Transverse colon (tissue), 4 donors: ENCODE data around the gene NKAIN2.

Source experiments
- POLR2A ChIP-seq: fragments of 450-650 bp; IDR thresholded peaks from one replicate; pipeline ENCODE4 v1.6.1; 2016; ENCODE audit warnings: antibody characterized with exemption, mild to moderate bottlenecking, moderate library complexity
- POLR2AphosphoS5 ChIP-seq, 3 donors: sonication (generic); formaldehyde crosslinking; IDR thresholded peaks; one replicate each; pipeline ENCODE4 v1.6.1; 2016; ENCODE audit warnings: antibody characterized with exemption in 3 of 3
- TF ChIP-seq, protein P1 (sequence below), 5 experiments: fragments of 200-600 bp in 3 of 5; fragments of 450-650 bp in 2 of 5; sonication (generic) in 3 of 5; IDR thresholded peaks; 1 replicate in 2 of 5; 2 replicates in 3 of 5; pipeline ENCODE4 v1.5.1; 2016 to 2017; ENCODE audit warnings: antibody characterized with exemption in 5 of 5, inconsistent platforms in 3 of 5, mild to moderate bottlenecking in 2 of 5, moderate library complexity in 1 of 5

DNA sequence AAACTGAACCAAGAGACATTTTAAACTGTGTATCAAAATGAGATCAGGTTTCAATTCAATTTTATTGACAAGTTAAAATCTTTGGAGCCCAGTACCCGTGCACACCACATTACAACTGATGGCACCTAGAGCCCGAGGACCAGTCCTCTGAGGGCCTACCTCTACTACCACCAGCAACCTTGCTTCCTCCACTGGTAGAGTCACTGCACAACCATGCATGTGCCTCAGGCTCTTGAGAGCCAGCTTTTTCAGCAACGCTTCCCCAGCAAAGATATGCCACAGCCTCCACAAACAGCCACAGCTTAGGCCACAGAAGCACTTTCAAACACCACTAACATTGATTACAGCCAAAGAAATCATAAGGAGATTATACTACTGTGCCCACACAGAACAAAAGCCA lies 830.0 kb downstream of the NKAIN2 start:
- TF ChIP-seq POLR2AphosphoS5 (IDR thresholded peaks at IDR 0.05) (no peak), POLR2A (no peak)
- TF ChIP-seq, protein P1, sequence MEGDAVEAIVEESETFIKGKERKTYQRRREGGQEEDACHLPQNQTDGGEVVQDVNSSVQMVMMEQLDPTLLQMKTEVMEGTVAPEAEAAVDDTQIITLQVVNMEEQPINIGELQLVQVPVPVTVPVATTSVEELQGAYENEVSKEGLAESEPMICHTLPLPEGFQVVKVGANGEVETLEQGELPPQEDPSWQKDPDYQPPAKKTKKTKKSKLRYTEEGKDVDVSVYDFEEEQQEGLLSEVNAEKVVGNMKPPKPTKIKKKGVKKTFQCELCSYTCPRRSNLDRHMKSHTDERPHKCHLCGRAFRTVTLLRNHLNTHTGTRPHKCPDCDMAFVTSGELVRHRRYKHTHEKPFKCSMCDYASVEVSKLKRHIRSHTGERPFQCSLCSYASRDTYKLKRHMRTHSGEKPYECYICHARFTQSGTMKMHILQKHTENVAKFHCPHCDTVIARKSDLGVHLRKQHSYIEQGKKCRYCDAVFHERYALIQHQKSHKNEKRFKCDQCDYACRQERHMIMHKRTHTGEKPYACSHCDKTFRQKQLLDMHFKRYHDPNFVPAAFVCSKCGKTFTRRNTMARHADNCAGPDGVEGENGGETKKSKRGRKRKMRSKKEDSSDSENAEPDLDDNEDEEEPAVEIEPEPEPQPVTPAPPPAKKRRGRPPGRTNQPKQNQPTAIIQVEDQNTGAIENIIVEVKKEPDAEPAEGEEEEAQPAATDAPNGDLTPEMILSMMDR (IDR thresholded peaks at IDR 0.05) = no peak
